HL-60 (cell line): ENCODE results near the gene OR1J2.

ENCODE experiments used
- CTCF ChIP-seq: IDR thresholded peaks from one replicate; pipeline ENCODE4 v1.5.1; 2011; ENCODE audit warnings: low read length, control low read depth, inconsistent platforms; ENCODE audit not compliant: insufficient read depth
- GABPA ChIP-seq: IDR thresholded peaks from 2 replicates; pipeline ENCODE4 v1.6.1; 2012; ENCODE audit warnings: low read depth
- POLR2AphosphoS5 ChIP-seq: IDR thresholded peaks from 2 replicates; pipeline ENCODE4 v1.6.1; 2012; ENCODE audit warnings: low read depth
- SPI1 ChIP-seq: IDR thresholded peaks from 2 replicates; pipeline ENCODE4 v1.6.1; 2012; ENCODE audit warnings: low read depth, mild to moderate bottlenecking, borderline replicate concordance
- TF ChIP-seq, protein P1 (sequence below): IDR thresholded peaks from 2 replicates; pipeline ENCODE4 v1.6.1; 2012; ENCODE audit warnings: low read depth; ENCODE audit not compliant: insufficient replicate concordance

DNA sequence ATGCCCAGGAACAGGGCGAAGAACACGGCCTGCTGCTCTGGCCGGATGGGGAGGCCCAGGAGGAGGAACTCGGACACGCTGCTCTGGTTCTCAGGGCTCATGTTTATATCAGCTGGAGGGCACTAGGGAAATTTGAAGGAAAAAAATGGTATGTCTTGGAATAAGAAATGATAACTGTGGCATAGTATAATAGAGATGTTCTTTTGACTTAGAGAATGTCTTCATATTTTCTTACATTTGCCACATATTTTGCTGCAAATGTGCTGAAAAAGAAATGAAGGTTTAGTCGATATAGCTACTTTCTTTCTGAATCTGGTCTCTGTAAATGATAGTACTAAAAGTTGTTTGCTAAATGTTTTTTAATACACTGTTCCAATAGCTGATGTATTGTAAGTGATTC lies 32.8 kb upstream of the OR1J2 start, which contains the start of gene OR1J1:
- TF ChIP-seq CTCF, result no peak
- TF ChIP-seq GABPA, result no peak
- TF ChIP-seq, protein P1, sequence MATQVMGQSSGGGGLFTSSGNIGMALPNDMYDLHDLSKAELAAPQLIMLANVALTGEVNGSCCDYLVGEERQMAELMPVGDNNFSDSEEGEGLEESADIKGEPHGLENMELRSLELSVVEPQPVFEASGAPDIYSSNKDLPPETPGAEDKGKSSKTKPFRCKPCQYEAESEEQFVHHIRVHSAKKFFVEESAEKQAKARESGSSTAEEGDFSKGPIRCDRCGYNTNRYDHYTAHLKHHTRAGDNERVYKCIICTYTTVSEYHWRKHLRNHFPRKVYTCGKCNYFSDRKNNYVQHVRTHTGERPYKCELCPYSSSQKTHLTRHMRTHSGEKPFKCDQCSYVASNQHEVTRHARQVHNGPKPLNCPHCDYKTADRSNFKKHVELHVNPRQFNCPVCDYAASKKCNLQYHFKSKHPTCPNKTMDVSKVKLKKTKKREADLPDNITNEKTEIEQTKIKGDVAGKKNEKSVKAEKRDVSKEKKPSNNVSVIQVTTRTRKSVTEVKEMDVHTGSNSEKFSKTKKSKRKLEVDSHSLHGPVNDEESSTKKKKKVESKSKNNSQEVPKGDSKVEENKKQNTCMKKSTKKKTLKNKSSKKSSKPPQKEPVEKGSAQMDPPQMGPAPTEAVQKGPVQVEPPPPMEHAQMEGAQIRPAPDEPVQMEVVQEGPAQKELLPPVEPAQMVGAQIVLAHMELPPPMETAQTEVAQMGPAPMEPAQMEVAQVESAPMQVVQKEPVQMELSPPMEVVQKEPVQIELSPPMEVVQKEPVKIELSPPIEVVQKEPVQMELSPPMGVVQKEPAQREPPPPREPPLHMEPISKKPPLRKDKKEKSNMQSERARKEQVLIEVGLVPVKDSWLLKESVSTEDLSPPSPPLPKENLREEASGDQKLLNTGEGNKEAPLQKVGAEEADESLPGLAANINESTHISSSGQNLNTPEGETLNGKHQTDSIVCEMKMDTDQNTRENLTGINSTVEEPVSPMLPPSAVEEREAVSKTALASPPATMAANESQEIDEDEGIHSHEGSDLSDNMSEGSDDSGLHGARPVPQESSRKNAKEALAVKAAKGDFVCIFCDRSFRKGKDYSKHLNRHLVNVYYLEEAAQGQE, result no peak
- no peak for TF ChIP-seq POLR2AphosphoS5
- no peak for TF ChIP-seq SPI1
